ENCODE data around the gene GPSM3.
A peak's percentile ranks its signal among the peaks of the same experiment; 100 is the strongest.
"Not testable (repeated sequence)": the region's sequence is repeated elsewhere in the genome, so short reads cannot be mapped to it uniquely, and the experiment has no call there.

Gene GPSM3

DNA sequence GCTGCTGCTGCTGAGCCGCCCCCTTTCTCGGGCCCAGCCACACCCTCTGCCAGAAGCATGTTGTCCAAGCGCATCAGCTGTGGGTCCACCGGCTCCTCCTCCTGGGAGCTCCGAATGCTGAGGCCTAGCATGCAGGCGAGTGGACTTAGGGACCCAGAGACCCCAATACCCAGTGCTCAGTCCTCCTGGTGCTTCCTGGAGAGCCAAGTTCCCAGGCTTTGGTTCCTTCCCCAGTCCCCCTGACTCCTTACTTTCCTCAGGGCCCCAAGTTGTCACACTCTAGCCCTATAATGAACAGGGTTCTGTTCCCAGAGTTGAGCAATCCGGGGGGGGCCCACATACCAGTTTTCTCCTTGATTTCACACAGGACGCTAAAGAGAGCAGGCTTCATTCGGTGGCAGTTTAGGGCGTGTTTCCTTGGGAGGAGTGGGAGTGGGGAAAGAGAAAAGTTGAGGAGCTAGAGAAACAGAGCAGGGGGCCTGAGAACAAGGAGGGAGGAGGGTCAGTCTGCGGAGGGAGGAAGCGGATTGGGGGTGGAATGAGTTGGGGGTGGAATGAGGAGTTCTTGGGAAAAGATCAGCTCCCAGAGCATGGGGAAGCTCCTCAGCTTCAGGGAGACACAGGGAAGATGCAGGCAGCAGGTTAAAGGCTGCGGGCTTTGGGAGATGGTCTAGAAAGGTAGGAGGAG lies 3.9 kb downstream of the GPSM3 start:
- DNase-seq = no peak

DNA sequence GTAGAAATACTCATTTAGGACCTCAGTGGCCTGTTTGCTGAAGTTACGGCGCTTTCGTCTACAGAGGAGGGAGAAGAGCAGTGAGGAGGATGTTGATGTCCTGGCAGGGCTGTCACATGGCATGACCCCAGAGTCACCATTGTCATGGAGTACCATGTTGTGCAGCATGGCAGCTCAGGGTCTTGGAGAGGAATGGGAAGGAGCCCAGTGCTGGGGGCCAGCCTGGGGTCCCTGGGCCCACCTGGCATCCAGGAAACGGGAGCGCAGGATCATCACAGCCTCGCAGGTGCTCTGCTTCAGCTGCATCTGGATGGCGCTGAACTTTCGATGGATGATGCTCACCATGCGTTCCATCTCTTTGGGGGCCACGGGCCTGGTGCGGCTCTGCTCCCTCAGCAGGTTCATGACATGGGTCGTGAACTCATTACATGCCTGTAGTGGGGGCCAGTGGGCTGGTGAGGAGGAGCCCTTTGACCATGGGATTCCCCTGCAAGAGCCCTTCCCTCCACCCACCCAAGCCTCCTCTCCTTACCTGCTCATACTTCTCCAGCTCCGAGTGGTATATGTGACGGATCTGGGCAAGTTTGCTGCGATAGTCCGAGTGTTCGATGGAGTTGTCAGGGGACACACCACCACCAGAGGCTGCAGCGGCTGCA lies 4.6 kb downstream of the GPSM3 start:
- not testable (repeated sequence) for DNase-seq

DNA sequence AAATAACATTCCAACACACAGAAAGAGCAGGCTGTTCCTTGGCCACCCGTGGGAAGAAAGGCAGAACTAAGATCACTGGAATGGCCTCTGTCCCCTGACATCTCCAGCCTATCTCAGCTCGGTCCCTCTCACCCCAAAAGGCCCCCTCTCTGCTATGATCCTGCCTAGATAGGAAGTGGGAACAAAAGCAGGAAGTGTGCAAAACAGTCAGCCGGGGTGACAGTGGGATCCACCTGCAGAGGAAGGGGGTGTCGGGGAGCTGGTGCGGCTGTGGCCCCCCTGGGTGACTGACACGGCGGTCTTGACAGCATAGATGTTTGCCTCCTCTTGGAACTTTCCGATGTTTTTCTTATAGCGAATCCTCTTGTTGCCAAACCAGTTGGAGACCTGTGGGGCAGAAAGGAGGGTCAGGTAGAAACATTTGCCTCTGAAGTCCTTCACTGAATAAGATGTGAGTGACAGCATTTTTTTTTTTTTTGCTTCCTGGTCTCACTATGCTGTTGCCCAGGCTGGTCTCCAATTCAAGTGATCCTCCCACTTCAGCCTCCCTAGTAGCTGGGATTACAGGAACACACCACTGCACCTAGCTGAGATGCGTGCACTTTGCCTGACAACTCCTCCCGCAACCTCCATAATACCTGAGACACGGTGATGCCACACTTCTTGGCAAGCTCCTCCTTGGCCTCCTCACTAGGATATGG lies 5.3 kb downstream of the GPSM3 start:
- DNase-seq = no peak

DNA sequence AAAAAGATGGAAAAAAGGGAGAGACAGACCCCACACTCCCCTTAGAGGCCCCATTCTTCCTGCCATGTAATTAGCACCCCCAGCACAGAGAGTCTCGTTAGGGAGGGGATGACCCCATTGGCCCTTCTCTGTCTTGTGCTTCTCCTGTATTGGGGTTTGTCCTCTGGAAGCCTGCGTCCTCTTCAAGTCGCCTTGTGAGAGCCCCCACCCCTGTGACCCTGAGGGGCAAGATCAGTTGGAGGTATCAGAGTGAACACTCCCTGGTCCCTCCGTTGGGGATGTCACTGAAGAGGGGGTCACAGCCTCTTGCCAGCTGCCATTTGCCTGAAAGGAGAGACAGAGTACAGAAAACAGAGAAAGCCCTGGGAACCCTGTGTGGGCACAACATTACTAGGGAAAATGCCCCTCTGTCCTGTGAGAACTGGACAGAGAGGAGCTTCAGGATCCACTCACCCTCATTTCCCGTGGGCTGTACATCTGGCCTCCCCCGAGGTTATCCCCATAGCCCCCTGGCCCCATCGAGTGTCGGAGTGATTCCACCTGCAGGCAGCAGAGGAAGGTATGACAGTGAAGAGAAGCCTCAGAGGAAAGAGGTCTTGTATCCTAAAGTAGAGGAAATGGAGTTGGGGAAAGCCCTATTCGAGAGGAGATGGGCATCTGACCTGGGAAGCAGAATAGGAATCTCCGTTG lies 6.1 kb downstream of the GPSM3 start:
- DNase-seq = not testable (repeated sequence)

DNA sequence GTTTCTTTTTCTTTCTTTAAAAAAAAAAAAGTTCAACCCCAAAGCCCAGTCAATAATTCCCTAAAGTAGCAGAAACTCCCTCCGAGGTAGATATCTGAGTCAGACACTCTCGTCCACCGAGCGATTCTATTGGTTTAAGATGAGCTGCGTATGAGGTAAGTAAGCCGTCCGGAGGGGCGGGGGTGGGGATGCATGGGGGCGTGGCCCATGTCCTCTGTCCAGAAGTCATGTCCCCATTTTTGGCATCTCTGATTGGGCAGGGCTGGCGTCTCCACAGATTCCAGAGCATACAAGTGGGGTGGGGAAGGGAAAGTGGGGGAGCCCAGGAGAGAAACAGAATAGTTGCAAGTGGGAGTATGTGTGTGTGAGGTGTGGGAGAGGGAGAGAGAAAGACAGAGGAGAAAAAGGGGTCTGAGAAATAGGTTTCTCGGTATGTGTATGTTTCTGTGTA lies 6.7 kb downstream of the GPSM3 start:
- DNase-seq = peak in 7 of 56 donors; percentile 15 to 38 (median 20)

DNA sequence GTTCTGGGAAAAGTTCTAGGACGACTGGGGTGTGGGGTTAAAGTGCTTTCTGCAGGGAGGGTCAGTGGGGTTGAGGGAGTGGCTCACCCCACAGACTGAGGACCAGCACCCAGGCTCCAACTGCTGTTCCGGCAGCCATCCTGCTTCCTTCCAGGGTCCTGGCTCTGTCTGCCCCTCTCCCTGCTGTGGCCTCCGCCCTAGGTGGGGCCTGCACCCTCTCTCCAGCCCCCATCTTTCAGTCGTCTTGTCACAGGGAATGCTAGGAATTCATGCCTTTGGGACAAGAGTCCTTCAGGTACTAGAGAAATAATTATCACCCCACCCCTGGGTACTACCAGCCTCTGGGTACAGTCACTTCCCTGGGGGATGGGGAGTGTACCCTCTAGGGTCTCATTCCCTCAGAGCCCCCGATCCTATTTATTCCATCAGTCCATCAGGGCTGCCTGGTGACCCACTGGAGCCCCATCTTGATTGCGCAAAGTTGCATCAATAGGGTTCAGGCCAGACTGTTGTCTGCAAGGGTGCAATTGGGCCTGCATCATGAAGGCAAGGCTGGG lies 8.3 kb downstream of the GPSM3 start, which contains the start of gene AGER:
Gene AGER, minus strand, starts transcription at position 170 of the 557 bp plus-strand sequence. Its CDS starts 31 bp downstream, at position 139.
- DNase-seq = no peak

DNA sequence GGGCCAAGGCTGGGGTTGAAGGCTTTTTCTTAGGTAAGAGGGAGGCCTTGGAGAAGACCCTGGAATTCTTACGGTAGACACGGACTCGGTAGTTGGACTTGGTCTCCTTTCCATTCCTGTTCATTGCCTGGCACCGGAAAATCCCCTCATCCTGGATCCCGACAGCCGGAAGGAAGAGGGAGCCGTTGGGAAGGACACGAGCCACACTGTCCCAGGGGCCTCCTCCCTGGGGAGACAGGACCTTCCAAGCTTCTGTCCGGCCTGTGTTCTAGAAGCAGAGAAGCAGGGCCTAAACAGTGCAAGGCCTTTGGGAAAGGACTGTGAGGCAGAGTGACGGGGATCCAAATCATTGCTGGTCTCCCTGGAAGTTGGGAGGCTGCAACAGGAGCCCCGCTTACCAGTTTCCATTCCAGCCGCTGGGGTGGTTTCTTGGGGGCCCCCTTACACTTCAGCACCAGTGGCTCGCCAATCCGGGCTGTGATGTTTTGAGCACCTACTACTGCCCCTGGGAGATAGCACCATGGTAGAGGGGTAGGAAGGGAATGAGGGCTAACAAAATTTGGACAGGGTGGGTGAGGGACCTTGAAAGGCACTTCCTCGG lies 8.9 kb downstream of the GPSM3 start:
- DNase-seq = no peak

DNA sequence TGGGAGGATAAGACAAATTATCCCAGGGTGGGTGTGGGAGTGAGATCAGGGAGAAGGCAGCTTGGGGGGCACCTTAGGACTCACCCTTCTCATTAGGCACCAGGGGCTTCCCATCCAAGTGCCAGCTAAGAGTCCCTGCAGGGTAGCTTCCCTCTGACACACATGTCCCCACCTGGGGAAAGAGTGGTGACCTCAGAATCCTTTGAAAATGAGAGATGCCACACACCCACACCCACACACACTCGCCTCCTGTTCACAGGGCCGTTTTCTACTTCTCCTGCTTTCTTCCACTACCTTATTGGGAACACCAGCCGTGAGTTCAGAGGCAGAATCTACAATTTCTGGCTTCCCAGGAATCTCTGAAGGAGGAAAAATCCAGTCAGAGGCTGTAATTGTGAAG lies 9.4 kb downstream of the GPSM3 start:
- DNase-seq = no peak

DNA sequence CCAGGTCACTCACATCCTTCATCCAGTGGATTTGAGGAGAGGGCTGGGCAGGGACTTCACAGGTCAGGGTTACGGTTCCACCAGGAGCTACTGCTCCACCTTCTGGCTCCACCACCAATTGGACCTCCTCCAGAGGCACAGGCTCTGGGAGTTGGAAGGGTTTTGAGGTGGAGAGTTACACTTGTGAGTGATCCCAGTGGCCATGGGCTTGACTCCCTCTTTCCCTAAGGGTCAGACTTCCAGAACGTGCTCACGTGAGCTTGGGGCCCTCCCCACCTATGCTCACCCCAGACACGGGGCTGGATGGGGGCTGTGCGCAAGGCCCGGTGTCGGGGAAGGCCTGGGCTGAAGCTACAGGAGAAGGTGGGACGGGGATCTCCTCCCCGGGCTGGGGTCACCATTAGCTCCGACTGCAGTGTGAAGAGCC lies 9.9 kb downstream of the GPSM3 start:
- DNase-seq = no peak

DNA sequence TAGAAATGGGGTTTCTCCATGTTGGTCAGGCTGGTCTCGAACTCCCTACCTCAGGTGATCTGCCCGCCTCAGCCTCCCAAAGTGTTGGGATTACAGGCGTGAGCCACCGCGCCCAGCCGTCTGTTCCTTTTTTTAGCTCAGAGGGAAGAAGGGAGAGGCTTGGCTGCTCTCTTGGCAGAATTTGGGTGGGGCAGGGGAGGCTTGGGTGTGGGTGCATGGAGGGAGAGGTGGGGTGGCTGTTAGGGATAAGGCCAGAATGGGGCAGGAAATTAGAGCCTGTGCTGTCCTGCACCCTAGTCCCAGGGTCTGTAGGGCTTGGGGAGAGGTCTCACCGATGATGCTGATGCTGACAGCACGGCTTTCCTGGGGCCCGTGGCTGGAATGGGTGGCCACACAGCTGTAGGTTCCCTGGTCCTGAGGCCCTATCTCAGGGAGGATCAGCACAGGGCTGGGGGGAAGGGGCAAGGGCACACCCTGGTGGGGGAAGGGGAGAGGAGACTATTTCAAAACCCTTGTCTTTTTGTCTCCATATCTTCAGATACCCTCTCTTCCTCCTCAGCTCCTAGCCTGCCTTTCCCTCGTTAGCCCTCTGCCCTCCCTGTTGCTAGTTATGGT lies 10.4 kb downstream of the GPSM3 start:
- no peak for DNase-seq

DNA sequence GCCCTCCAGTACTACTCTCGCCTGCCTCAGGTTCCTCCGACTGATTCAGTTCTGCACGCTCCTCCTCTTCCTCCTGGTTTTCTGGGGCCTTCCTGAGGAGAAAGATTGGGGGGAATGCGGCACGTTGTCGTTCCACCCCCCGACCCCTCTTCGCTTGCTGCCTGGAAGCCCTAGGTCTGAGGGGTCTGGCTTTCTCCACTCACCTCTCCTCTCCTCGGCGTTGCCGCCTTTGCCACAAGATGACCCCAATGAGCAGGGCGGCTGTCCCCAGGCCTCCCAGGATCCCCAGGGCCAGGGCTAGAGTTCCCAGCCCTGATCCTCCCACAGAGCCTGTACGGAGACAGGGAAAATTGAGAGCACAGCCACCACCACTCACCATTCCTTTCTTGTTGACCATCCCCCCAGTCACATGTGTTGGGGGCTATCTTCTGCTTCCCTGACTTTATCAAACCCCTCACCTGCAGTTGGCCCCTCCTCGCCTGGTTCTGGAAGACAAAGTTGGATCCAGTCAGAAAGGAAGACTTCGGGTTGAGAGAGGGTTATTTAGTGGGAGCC lies 11.2 kb downstream of the GPSM3 start:
- DNase-seq = no peak

DNA sequence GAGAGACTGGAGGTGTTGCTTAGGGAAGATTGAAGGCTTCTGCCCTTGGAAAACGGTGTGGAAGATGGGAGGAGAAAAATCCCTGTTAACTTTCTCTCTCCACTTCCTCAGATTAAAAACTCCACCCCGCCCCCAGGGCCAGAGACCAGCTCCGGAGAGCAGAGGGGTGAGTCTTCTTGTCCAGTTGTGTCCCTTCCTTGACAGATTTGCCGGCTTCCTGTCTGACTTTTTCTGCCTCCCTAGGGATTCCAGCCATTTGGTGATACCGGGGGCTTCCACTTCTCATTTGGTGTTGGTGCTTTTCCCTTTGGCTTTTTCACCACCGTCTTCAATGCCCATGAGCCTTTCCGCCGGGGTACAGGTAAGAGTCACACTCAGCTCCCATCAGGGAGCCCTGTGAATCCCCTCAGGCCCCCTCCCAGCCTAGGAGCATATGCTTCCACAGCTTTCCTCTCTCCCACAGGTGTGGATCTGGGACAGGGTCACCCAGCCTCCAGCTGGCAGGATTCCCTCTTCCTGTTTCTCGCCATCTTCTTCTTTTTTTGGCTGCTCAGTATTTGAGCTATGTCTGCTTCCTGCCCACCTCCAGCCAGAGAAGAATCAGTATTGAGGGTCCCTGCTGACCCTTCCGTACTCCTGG lies 12.6 kb downstream of the GPSM3 start:
- DNase-seq = no peak

DNA sequence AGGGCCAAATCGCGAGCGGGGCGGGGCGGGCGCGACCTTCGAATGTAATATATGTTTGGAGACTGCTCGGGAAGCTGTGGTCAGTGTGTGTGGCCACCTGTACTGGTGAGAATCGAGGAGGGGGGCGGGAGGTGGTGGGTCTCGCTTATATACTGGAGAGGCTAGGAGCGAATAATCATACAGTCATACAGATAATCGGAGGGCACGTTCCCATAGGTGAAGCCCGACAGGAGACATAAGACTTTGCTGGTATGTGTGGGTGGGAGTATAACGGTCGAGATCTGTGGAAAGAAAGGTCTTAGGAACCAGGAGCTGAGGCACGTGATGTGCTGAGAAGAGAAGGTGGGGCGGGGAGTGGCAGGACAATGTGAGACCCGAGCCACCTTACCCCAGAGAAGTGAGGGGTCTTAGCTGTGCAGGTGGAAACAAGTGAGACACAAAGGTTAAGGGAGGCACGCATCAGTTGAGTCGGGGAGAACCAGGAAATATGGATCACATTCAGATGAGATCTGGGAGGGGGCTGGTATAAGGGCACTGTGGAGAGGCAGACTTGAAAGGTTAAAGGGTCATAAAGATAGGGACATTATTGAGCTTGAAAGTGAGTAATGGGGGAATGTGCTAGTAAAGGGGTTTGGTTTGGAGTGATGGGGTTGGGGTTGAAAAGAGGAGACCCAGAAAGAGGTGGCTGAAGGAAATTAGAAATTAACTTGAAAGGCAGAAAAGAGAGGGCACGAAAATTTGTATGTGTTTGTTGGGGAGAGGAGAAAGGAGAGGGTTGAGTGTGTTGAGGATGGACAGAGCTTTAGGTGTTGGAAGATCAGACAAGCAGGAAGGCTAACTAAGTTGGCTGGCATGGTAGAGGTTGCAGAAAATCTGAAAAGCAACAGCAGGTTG lies 13.6 kb downstream of the GPSM3 start:
- peak in 2 of 56 donors; percentile 57 to 63 for DNase-seq

DNA sequence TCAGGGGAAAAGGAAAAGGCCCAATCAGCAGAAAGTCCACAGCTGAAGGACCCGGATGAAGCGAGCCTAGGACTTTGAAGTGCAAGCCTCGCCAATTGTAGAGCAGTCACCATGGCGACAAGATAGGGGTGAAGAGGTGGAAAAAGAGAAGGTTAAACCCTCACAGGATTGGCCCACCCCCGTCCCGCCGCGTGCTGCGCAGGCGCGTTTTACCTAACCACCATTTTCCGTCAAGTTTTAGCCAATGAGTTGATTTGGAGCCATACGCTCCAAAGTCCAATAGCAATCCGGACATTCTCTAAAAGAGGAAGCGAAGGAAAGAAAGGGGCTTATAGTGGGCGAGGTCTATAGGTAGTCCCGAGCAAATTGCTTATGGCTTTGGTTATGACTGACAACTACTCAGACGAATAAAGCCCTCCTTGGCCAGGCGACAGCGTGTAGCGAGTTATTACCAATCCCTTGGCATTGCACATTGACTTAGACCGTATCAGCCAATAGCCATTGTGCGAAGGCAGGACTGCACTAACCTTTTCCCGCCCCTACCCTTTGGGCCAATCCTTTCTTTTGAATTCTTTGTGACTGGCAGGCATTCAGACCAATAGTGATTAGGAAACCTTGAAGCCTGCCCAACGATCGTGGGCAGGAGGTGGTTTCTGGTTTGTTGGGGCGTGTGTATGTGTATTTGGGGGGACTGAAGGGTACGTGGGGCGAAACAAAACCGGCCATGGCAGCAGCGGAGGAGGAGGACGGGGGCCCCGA lies 14.5 kb downstream of the GPSM3 start, which contains the start of gene RNF5:
Gene RNF5, plus strand, starts transcription at position 618 of the 759 bp plus-strand sequence. Its CDS starts 107 bp downstream, at position 725.
- peak; percentile 71 to 99 (median 96) for DNase-seq

DNA sequence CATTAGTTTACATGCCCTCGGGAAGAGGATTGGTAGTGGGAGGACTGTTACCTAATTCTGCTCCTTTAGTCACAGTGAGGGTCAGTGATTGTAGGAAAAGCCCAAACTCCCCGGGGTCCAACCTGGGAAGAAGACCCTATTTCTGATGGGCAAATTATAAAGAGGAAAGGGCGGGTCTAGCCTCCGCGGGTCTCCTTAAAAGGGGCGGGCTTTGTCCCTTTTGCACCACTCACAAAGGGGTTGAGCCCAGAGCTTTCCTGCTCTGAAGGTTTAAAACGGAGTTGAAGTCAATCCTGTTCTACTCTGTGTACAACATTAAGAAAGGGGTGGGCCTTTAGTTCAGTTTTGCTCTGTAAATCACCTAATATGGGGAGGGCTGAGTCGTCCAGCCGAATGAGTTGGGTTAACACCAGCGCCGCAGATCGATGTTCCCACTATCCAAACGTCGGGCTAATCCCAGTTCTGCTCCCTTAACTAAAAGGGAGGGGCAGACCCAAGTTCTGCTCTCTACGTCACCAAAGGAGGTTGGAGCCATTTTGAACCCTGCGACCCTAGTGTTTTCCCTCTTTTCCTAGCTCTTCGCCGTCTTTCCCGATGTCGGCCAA lies 15.2 kb downstream of the GPSM3 start:
- DNase-seq = peak in 17 of 56 donors; percentile 34 to 76 (median 60)

DNA sequence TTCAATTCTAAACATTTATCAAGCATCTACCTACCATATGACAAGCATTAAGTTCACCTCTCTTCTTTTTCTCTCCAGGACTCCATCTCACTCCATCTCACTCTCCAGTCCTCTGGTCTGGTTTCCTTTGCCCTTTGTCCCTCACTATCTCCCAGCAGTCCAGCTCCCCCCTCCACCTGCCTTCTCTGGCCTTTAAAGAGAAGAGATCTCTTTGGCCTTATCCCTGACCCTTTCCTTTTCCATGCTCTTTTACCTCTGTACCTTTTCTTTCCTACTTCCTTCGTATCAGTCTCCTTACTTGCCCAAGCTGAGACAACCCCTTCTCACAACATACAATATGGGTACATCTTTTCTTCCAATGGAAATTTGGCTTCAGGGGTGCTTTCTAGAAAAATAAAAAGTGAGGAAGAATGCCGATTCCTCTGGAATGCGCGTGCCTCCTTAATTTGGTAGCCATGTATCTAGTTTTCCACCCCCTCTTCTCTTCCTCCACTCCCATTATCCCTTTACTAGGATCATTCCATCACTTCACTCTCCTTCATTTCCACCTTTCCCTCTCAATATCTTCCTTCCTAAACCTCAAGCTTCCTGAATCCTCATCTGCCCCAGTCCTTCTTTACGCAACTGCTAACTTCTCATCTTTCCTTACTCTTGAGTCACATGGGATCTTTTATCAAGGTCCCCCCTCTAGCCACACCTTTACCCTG lies 15.8 kb downstream of the GPSM3 start:
- no peak for DNase-seq

Data from nucleus accumbens (tissue), 56 donors.